GM18519 (cell line): Measurements from ENCODE around the gene ITGB8.
A peak's percentile ranks its signal among the peaks of the same experiment; 100 is the strongest.

Experiments
- ATAC-seq: cut with Tn5 transposase; IDR thresholded peaks from one replicate; pipeline ENCODE4 v1.9.1; 2021; ENCODE audit warnings: mild to moderate bottlenecking, moderate library complexity; ENCODE audit not compliant: unreplicated experiment, low FRiP score

The ITGB8 gene

DNA sequence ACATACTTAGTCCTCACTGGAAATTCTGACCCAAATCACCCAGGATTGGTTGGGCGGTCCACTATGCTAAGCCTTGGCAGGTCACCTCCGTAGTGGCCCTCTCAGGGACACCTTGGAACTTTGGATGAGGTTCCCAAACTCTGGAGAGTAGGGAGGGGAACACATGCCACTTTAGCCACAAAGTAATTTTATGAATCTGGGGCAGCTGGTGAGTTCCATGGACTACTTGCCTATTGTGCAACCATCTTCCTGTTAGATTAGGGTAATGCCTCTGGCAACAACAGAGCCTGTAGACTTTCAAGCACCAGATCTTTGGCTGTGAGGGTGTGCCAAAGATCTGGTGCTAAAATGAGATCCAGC, 77.7 kb downstream of the ITGB8 start:
- no peak for ATAC-seq

GRCh38 chr7:20409961-20410360, 79.3 kb downstream of the ITGB8 start:
- no peak for ATAC-seq

GRCh38 chr7:20411372-20411771, 80.7 kb downstream of the ITGB8 start:
- no peak for ATAC-seq

GRCh38 chr7:20412032-20412431, 81.3 kb downstream of the ITGB8 start:
- no peak for ATAC-seq

GRCh38 chr7:20417260-20417659, 86.6 kb downstream of the ITGB8 start:
- ATAC-seq: no peak

GRCh38 chr7:20417675-20418382, 87.1 kb downstream of the ITGB8 start:
- no peak for ATAC-seq

DNA sequence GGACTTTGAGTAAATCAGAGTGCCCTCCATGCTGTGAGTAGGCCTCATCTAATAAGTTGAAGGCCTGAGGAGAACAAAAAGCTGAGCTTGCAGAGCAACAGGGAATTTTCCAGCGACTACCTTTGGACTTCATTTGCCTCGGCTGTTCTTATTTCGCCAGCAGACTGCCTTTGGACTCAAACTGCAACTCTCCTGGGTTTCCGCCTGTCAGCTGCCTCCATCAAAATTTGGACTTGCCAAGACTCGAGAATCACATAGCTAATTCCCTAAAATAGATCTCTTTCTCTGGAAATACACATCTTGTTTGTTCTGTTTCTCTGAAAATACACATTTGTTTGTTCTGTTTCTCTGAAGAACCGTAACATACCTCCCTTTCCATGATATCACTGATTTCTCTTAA, 93.8 kb downstream of the ITGB8 start:
- ATAC-seq: no peak

DNA sequence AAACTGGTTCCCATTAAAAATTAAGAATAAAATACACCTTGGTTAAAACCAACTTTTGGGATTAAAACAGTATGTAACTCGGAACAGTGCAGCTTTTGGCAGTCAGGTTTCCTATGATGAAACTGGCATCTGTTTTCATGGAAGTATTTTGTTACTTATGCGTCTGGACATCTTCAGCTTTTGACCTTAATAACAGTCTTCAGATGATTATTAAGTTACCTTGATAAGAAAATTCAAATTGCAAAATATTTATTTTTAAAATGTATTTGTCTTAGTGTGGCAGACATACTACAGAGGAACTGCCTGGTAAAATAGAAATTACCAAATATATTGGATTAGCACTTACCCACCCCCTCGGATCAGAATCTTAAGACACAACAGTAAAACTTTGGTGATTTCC, 100.0 kb downstream of the ITGB8 start:
- no peak for ATAC-seq

DNA sequence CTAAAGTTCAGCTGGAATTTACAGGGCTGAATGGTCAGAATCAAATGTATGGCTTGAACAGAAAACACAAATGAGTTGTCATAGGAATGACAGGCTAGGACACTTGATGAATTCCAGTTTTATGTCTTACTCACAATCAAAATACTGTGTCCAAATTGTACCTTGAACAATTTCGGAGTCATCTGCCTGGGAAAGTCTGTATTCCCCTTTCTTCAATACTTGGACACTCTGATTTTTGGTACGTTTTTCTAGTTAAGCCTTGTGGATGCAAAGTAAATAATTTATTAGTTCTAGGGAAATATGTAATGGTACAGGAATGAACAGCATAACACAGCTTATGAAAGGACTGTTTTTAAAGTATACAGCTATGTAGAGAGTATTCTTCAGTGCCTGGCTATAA, 100.4 kb downstream of the ITGB8 start:
- no peak for ATAC-seq

GRCh38 chr7:20432071-20432470, 101.4 kb downstream of the ITGB8 start:
- no peak for ATAC-seq

- ATAC-seq: no peak
Observed at GRCh38 chr7:20435305-20435704, 104.6 kb downstream of the ITGB8 start.

DNA sequence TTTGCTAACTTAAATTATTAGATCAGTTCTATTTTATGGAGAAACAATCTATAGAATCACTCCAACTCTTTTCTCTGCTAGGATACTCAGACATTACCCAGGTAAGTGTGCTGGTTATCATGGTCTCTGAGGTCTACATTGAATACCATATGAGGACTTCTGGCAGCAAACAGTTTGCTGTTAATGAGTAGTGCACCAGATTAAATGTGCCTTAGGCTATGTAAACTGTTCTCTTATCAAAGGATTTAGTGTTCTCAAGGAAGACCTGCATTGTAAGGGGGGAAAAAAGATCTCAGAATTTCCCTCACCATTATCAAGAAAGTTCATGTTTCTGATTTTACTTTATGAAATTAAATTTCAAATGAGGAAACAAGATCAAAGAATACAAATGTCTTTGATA, 107.5 kb downstream of the ITGB8 start:
- ATAC-seq: no peak

GRCh38 chr7:20438694-20439376, 108.1 kb downstream of the ITGB8 start:
- peak; percentile 92 for ATAC-seq

GRCh38 chr7:20439416-20440185, 108.9 kb downstream of the ITGB8 start:
- ATAC-seq: no peak

DNA sequence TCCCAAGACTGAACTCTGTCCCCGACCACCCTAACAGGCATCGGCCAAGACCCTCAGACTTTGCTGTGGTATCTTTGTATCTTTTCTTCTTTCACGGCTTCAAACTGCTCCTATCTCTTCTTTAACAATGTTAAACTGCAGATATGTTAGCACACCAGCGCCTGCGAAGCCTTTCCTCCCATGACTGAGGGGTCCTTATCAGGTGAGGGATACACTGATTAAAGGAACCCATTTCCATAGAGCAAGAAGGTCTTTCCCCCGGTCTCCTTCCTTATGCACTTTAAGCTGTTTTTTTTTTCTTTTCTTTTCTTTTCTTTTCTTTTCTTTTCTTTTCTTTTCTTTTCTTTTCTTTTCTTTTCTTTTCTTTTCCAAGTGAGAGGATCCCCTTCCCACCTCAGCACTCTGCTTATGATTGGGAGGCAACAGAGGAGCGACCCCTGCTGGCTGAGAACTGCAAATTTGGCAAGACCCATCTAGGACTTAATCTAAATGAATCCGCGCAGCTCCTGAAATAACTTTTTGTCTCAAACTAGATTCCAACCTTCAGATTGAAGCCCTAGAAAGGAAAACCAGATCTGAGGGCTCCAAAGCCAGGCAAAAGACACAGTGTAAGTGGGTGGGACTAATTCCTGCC, 109.9 kb downstream of the ITGB8 start:
- no peak for ATAC-seq

GRCh38 chr7:20441346-20441745, 110.6 kb downstream of the ITGB8 start:
- ATAC-seq: no peak

- no peak for ATAC-seq
Observed at GRCh38 chr7:20441991-20442441, 111.3 kb downstream of the ITGB8 start.

DNA sequence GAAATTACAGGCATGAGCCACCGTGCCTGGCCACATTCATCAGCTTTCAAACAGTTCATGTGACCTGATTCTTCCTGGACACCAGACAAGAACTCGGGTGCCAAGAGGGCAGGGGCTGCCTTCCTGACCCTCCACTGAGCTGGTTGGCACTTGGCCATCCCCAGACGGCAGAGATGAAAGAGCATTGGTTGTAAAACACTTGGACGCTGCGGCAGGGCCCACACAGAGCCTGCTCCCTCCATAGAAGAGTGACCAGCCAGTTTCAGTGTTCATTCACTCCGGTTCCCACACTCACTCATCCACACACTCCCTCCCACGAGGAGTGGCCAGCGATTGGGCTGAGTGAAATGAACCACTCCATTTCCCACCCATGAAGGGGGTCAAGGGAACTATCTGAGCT, 112.3 kb downstream of the ITGB8 start:
- ATAC-seq: no peak

DNA sequence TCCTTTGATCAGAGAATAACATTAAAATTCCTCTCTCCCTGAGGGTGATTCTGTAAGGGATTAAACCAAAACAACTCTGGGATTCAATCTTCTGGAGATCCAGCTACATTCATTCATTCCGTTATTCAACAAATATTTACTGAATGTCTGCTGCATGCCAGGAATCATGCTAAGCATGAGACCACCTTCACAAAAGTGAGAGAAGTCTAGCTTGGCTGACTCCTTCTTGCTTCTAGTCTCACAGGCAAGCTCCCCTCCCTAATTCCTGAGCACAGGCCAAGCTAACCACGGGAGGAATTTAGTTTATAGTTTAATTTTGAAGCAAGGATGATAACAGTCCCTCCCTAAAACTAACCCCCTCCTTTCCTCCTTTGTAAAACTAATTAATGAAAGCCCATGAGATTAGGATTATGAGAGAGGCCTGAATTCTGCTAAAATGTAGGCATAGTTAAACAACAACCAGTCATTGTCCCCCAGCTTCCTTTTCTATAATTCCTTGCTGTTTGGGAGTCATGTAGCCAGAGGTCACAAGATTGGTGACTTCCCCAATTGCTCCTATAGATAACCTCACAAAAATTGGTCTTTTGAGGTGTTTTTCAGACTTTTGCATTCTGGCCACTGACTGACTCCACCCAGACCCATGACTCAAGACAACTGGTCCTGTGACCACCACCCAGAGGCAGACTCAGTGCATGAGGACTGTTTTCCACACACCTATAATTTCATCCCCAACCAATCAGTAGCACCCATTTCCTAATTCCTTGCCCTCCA, 113.5 kb downstream of the ITGB8 start:
- no peak for ATAC-seq

DNA sequence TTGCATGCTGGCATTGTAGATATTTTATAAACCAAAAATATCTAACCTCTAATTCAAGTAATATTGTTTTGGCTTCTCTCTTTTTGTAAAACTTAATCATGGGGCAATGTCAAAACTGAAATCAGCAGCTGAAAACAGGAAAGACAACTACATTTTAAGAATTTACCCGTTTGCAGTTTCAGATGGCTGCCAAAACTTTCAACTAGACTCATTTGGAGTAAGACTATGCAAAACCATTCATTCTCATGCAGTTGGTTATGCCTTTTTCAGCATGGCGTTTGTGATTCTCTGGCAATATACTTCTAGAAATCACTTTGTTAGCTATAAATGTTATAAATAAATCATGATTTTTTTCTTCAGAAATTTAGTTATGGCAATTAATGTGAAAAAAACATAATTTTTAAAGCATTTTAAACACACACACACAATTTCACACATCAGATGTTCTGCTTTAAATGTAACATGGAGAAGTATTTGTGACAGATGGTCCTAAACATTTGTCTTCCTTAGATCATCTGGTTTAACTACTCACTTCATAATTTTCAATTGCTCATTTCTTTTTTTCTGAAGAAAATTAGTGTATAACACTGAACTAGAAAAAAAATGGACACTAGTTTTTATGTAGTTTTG, 116.4 kb downstream of the ITGB8 start:
- ATAC-seq: peak; percentile 72
